ENCODE data around the gene LRP3. TPM values are rescaled to one million over a fixed set of nuclear protein-coding genes. Genes with fewer than 3 reads are reported as not detected.
"Not testable (repeated sequence)": the region's sequence is repeated elsewhere in the genome, so short reads cannot be mapped to it uniquely, and the experiment has no call there.

LRP3 gene
- total RNA-seq, 5 donors from 2014 or later (not counting 1 experiment from before 2014, with no cell fraction given): 0.13 to 0.55 (median 0.19) TPM; not detected in 2

GRCh38 chr19:33220115-33220514, 26.0 kb downstream of the LRP3 start:
- ATAC-seq (replicated peaks in 1 of 4) (no peak), DNase-seq (no peak)
- no peaks in the 10 kb centered on the region for H3K9me3 Mint-ChIP-seq
- POLR2A ChIA-PET: no interaction called here
- H3K4me1 Mint-ChIP-seq: peaks cover 0 to 3% (median 3%) of the 10 kb centered on the region in 3 donors
- CTCF ChIA-PET: no interaction called here
- H3K27me3 Mint-ChIP-seq: peaks cover 21 to 43% of the 10 kb centered on the region in 2 donors
- H3K4me3 ChIP-seq (ENCODE audit: control insufficient read depth in 1 of 2, extremely low read depth in 1 of 2, low read length in 1 of 2): no peak overlapping the region
- no peak overlapping the region for H3K27ac Mint-ChIP-seq
- H3K36me3 Mint-ChIP-seq: no peaks in the 10 kb centered on the region
- no peak overlapping the region for H3K4me3 Mint-ChIP-seq
- H3K27me3 ChIP-seq (replicated peaks in 1 of 2; ENCODE audit: control insufficient read depth in 2 of 2, extremely low read depth in 1 of 2, insufficient read depth in 2 of 2, low read length in 1 of 2): peaks cover 4 to 58% of the 10 kb centered on the region in 2 experiments
- WGBS (ENCODE audit: insufficient coverage): 89% methylated on average over 14 of the region's 18 CpGs
- no peak overlapping the region for H3K27ac ChIP-seq (ENCODE audit: low read length)
- H3K36me3 ChIP-seq (ENCODE audit: control insufficient read depth in 2 of 2, extremely low read depth in 1 of 2, insufficient read depth in 1 of 2, low read length in 1 of 2): no peaks in the 10 kb centered on the region
- H3K4me1 ChIP-seq (ENCODE audit: control insufficient read depth in 1 of 2, extremely low read depth in 1 of 2, insufficient read depth in 2 of 2, low read length in 2 of 2): peaks cover 0 to 3% of the 10 kb centered on the region in 2 experiments
- H3K9me3 ChIP-seq: no peaks in the 10 kb centered on the region

DNA sequence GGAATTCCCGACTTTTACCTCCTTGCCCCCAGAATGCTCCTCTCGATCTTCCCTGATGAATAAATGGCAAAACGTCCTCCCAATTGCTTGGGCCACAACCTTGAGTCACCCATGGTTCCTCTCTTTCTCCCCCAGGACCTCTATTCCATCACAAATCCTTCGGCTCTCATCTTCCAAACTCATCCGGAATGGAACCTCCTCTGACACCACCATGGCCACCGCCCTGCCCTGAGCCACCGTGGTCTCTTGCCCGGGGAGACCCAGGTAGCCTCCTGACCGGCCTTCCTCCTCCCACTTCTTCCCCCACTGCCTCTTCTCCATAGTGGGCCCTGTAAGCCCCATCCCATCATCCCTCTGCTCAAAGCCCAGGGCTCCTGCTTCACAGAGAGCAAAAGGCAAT, 26.6 kb downstream of the LRP3 start:
- H3K27me3 Mint-ChIP-seq: peaks cover 21 to 44% of the 10 kb centered on the region in 2 donors
- CTCF ChIA-PET: no interaction called here
- 83% methylated on average over 9 of the region's 9 CpGs for WGBS (ENCODE audit: insufficient coverage)
- no peak overlapping the region for H3K27ac Mint-ChIP-seq
- H3K27me3 ChIP-seq (replicated peaks in 1 of 2; ENCODE audit: control insufficient read depth in 2 of 2, extremely low read depth in 1 of 2, insufficient read depth in 2 of 2, low read length in 1 of 2): peaks cover 5 to 62% of the 10 kb centered on the region in 2 experiments
- ATAC-seq (replicated peaks in 1 of 4) (no peak), DNase-seq (no peak)
- POLR2A ChIA-PET: no interaction called here
- H3K4me3 Mint-ChIP-seq: no peak overlapping the region
- H3K36me3 ChIP-seq (ENCODE audit: control insufficient read depth in 2 of 2, extremely low read depth in 1 of 2, insufficient read depth in 1 of 2, low read length in 1 of 2): no peaks in the 10 kb centered on the region
- no peaks in the 10 kb centered on the region for H3K36me3 Mint-ChIP-seq
- H3K4me1 ChIP-seq (ENCODE audit: control insufficient read depth in 1 of 2, extremely low read depth in 1 of 2, insufficient read depth in 2 of 2, low read length in 2 of 2): peaks cover 0 to 7% of the 10 kb centered on the region in 2 experiments
- H3K27ac ChIP-seq (ENCODE audit: low read length): no peak overlapping the region
- no peaks in the 10 kb centered on the region for H3K9me3 ChIP-seq
- H3K4me1 Mint-ChIP-seq: peaks cover under 1 to 3% (median 3%) of the 10 kb centered on the region in 3 donors
- no peak overlapping the region for H3K4me3 ChIP-seq (ENCODE audit: control insufficient read depth in 1 of 2, extremely low read depth in 1 of 2, low read length in 1 of 2)
- H3K9me3 Mint-ChIP-seq: no peaks in the 10 kb centered on the region

DNA sequence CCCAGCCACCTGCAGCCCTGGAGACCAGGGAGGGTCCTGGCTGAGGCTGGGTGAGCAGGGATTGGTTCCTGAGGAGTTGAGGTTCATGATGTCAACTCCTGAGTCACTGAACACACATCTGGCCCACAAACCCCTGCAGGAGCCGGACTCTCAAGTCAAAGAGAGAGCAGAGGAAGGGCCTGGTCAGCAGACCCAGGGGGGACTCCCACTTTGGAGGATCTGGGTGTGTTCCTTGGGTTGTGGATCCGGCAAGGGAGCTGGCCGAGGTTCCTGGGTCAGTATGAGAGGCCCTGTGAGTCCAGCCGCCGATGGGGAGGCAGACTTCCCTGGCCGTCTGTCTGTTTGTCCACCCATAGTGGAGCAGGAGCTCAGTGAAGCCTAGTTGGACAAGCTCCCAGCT, 27.5 kb downstream of the LRP3 start:
- WGBS (ENCODE audit: insufficient coverage): 85% methylated on average over 4 of the region's 6 CpGs
- DNase-seq: no peak
- H3K9me3 Mint-ChIP-seq: no peaks in the 10 kb centered on the region
- H3K4me1 Mint-ChIP-seq: peaks cover 10% of the 10 kb centered on the region in 3 donors
- ChIA-PET CTCF (no interaction called here), POLR2A (no interaction called here)
- peaks cover 30 to 51% of the 10 kb centered on the region in 2 donors for H3K27me3 Mint-ChIP-seq
- H3K27ac Mint-ChIP-seq: no peak overlapping the region
- no peak overlapping the region for H3K4me3 Mint-ChIP-seq
- no peaks in the 10 kb centered on the region for H3K36me3 Mint-ChIP-seq
- Histone ChIP-seq H3K9me3 (no peaks in the 10 kb centered on the region), H3K36me3 (ENCODE audit: control insufficient read depth in 2 of 2, extremely low read depth in 1 of 2, insufficient read depth in 1 of 2, low read length in 1 of 2) (no peaks in the 10 kb centered on the region), H3K27ac (ENCODE audit: low read length) (no peak overlapping the region), H3K4me3 (ENCODE audit: control insufficient read depth in 1 of 2, extremely low read depth in 1 of 2, low read length in 1 of 2) (no peak overlapping the region), H3K27me3 (replicated peaks in 1 of 2; ENCODE audit: control insufficient read depth in 2 of 2, extremely low read depth in 1 of 2, insufficient read depth in 2 of 2, low read length in 1 of 2) (peaks cover 5 to 67% of the 10 kb centered on the region in 2 experiments), H3K4me1 (ENCODE audit: control insufficient read depth in 1 of 2, extremely low read depth in 1 of 2, insufficient read depth in 2 of 2, low read length in 2 of 2) (peaks cover 0 to 16% of the 10 kb centered on the region in 2 experiments)
- no peak for ATAC-seq (replicated peaks in 1 of 4)

DNA sequence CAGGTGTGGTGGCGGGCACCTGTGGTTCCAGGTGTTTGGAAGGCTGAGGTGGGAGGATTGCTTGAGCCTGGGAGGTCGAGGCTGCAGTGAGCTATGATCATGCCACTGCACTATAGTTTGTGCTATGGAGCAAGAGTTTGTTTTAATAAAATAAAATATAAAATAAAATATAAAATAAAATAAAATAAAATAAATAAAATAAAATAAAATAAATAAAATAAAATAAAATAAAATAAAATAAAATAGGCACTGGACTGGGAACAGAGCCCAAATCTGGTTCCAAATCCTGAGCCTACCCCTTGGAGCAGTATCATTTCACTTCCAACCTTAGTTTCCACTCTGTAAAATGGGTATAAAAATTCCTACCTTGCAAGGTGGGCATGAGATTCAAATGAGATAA, 28.1 kb downstream of the LRP3 start:
- H3K36me3 Mint-ChIP-seq; ATAC-seq (replicated peaks in 1 of 4); H3K9me3 Mint-ChIP-seq; POLR2A ChIA-PET; H3K9me3 ChIP-seq; H3K4me3 Mint-ChIP-seq; CTCF ChIA-PET; H3K27ac Mint-ChIP-seq; H3K36me3 ChIP-seq (ENCODE audit: control insufficient read depth in 2 of 2, extremely low read depth in 1 of 2, insufficient read depth in 1 of 2, low read length in 1 of 2); H3K4me3 ChIP-seq (ENCODE audit: control insufficient read depth in 1 of 2, extremely low read depth in 1 of 2, low read length in 1 of 2); H3K27ac ChIP-seq (ENCODE audit: low read length); DNase-seq: not testable (repeated sequence)
- WGBS (ENCODE audit: insufficient coverage): no CpG with 5 or more reads among the region's 2 CpGs
- Histone ChIP-seq H3K4me1 (ENCODE audit: control insufficient read depth in 1 of 2, extremely low read depth in 1 of 2, insufficient read depth in 2 of 2, low read length in 2 of 2) (peaks cover 0 to 19% of the 10 kb centered on the region in 2 experiments), H3K27me3 (replicated peaks in 1 of 2; ENCODE audit: control insufficient read depth in 2 of 2, extremely low read depth in 1 of 2, insufficient read depth in 2 of 2, low read length in 1 of 2) (peaks cover 5 to 73% of the 10 kb centered on the region in 2 experiments)
- peaks cover 33 to 55% of the 10 kb centered on the region in 2 donors for H3K27me3 Mint-ChIP-seq
- H3K4me1 Mint-ChIP-seq: peaks cover 10 to 12% (median 11%) of the 10 kb centered on the region in 3 donors

DNA sequence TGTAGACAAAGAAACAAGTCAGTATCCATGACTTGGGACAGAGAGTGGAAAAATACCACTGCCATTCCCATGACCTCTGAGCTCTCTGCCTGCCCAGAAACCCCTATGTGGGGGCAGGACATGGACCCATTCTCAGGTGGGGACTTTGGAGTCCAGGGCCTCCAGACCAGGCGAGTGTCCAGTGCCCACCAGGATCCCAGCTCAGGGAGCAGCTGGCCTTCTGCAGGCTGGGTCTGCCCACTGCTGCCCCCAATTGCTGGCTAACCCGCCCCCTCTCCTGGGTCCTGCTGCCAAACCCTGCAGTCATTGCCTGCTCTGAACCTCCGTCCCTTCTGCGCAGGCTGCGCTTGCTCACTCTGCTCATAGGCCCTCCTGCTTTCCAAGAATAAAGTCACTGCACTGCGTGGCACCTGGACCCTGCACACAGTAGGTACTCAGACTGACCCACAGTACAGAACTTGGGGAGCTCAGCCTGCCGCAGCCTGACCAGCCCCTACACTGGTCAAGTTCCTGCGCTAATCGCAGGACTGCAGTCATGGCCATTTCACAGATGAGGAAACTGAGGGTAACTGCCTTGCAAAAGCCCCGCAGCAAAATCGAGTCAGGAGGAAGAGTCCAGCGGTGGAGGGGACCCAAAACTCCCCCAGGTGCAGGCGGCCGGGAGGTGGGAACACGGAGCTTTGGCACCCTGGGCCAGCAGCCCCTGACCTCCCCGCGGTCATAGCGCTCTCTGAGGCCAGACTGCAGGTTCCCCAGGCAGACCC, 30.7 kb downstream of the LRP3 start:
- peaks cover 13 to 14% (median 14%) of the 10 kb centered on the region in 3 donors for H3K9me3 Mint-ChIP-seq
- Histone ChIP-seq H3K36me3 (ENCODE audit: control insufficient read depth in 2 of 2, extremely low read depth in 1 of 2, insufficient read depth in 1 of 2, low read length in 1 of 2) (no peaks in the 10 kb centered on the region), H3K4me1 (ENCODE audit: control insufficient read depth in 1 of 2, extremely low read depth in 1 of 2, insufficient read depth in 2 of 2, low read length in 2 of 2) (peaks cover 0 to 20% of the 10 kb centered on the region in 2 experiments), H3K27ac (ENCODE audit: low read length) (no peak overlapping the region), H3K27me3 (replicated peaks in 1 of 2; ENCODE audit: control insufficient read depth in 2 of 2, extremely low read depth in 1 of 2, insufficient read depth in 2 of 2, low read length in 1 of 2) (peaks cover 9 to 77% of the 10 kb centered on the region in 2 experiments), H3K9me3 (no peaks in the 10 kb centered on the region), H3K4me3 (ENCODE audit: control insufficient read depth in 1 of 2, extremely low read depth in 1 of 2, low read length in 1 of 2) (no peak overlapping the region)
- peaks cover 10 to 14% (median 11%) of the 10 kb centered on the region in 3 donors for H3K4me1 Mint-ChIP-seq
- DNase-seq: no peak
- whole genome bisulfite sequencing (ENCODE audit: insufficient coverage): 70% methylated on average over 18 of the region's 18 CpGs
- CTCF ChIA-PET: interaction anchor here in 1 of 2 donors (0.7 to 1.7 kb wide), 2 partner anchors 11 to 133 kb away, joined by 3 to 8 read pairs; no protein-coding TSS in a partner anchor
- POLR2A ChIA-PET: no interaction called here
- peak overlapping the region; percentile 39 to 41 (median 39) for H3K4me3 Mint-ChIP-seq
- H3K27ac Mint-ChIP-seq: no peak overlapping the region
- ATAC-seq (replicated peaks in 1 of 4): no peak
- peaks cover 54 to 71% of the 10 kb centered on the region in 2 donors for H3K27me3 Mint-ChIP-seq
- H3K36me3 Mint-ChIP-seq: peaks cover 12% of the 10 kb centered on the region

DNA sequence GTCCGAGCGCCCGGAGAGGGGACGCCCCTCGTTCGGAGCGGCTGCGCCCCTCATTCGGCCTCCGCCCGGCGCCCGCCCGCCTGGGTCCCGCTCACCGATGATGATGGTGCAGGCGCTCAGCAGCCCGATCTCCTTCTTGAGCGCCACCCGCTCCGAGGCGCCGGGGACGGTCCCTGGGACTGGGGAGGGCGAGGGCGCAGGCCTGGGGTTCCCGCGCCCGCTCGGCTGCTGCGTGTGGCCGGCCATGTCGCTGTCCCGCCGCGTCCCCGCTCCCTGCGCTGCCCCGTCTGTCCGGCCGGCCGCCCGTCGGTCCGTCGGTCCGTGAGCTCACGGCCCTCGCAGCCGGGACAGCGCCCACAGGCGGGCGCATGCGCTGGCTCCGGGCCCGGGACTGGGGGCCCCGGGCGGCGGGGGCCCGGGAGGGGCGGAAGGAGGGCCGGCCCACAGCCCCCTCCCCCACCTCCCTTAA, 31.4 kb downstream of the LRP3 start, which contains the start of gene SLC7A10:
Gene SLC7A10, minus strand, starts transcription at position 393 of the 469 bp plus-strand sequence. Its CDS starts 147 bp downstream, at position 246.
- DNase-seq (no peak), ATAC-seq (replicated peaks in 1 of 4) (peak in 1 of 4 experiments; percentile 37)
- peaks cover 9 to 71% of the 10 kb centered on the region in 2 experiments for H3K27me3 ChIP-seq (replicated peaks in 1 of 2; ENCODE audit: control insufficient read depth in 2 of 2, extremely low read depth in 1 of 2, insufficient read depth in 2 of 2, low read length in 1 of 2)
- H3K36me3 Mint-ChIP-seq: peaks cover 12% of the 10 kb centered on the region
- no peak within 1 kb of the TSS for H3K27ac ChIP-seq (ENCODE audit: low read length)
- peak within 1 kb of the TSS in 1 of 2 donors; percentile 44 for H3K4me3 ChIP-seq (ENCODE audit: control insufficient read depth in 1 of 2, extremely low read depth in 1 of 2, low read length in 1 of 2)
- ChIA-PET CTCF (no interaction called here), POLR2A (no interaction called here)
- WGBS (ENCODE audit: insufficient coverage): 9% methylated on average over 46 of the region's 62 CpGs
- H3K9me3 Mint-ChIP-seq: peaks cover 13 to 14% (median 14%) of the 10 kb centered on the region in 3 donors
- no peaks in the 10 kb centered on the region for H3K9me3 ChIP-seq
- peaks cover 56 to 74% of the 10 kb centered on the region in 2 donors for H3K27me3 Mint-ChIP-seq
- H3K27ac Mint-ChIP-seq: no peak within 1 kb of the TSS
- H3K4me3 Mint-ChIP-seq: peak within 1 kb of the TSS; percentile 55 to 79 (median 65)
- H3K36me3 ChIP-seq (ENCODE audit: control insufficient read depth in 2 of 2, extremely low read depth in 1 of 2, insufficient read depth in 1 of 2, low read length in 1 of 2): no peaks in the 10 kb centered on the region
- H3K4me1 ChIP-seq (ENCODE audit: control insufficient read depth in 1 of 2, extremely low read depth in 1 of 2, insufficient read depth in 2 of 2, low read length in 2 of 2): peaks cover 0 to 20% of the 10 kb centered on the region in 2 experiments
- peaks cover 10 to 14% (median 11%) of the 10 kb centered on the region in 3 donors for H3K4me1 Mint-ChIP-seq

Measured in T-cell (primary cell).